ENCODE measurements around the gene RXFP2.

RXFP2 gene

GRCh38 chr13:31739226-31739625, at the start of gene RXFP2:
RXFP2 (plus strand) TSS chr13:31739526; CDS start chr13:31739613, 87 bp downstream.
- H3K4me3 ChIP-seq (replicated peaks; ENCODE audit: low read depth, low read length): no peak within 1 kb of the TSS
- no peak for DNase-seq (ENCODE audit: extremely low read depth, low read depth)
- no peak for TF ChIP-seq CTCF (IDR thresholded peaks at IDR 0.05; ENCODE audit: low read depth, low read length, missing control alignments)

- DNase-seq (ENCODE audit: extremely low read depth, low read depth): peak; percentile 5
- no peak for TF ChIP-seq CTCF (IDR thresholded peaks at IDR 0.05; ENCODE audit: low read depth, low read length, missing control alignments)
- H3K4me3 ChIP-seq (replicated peaks; ENCODE audit: low read depth, low read length): no peak overlapping the region
These were observed 42.0 kb upstream of the RXFP2 start for GRCh38 chr13:31697290-31697689.

GRCh38 chr13:31699650-31700049, 39.7 kb upstream of the RXFP2 start:
- no peak for TF ChIP-seq CTCF (IDR thresholded peaks at IDR 0.05; ENCODE audit: low read depth, low read length, missing control alignments)
- DNase-seq (ENCODE audit: extremely low read depth, low read depth): no peak
- H3K4me3 ChIP-seq (replicated peaks; ENCODE audit: low read depth, low read length): no peak overlapping the region

GRCh38 chr13:31703780-31704179, 35.5 kb upstream of the RXFP2 start:
- TF ChIP-seq CTCF (IDR thresholded peaks at IDR 0.05; ENCODE audit: low read depth, low read length, missing control alignments): no peak
- DNase-seq (ENCODE audit: extremely low read depth, low read depth): no peak
- no peak overlapping the region for H3K4me3 ChIP-seq (replicated peaks; ENCODE audit: low read depth, low read length)

GRCh38 chr13:31706105-31706504, 33.2 kb upstream of the RXFP2 start:
- TF ChIP-seq CTCF (IDR thresholded peaks at IDR 0.05; ENCODE audit: low read depth, low read length, missing control alignments): no peak
- no peak for DNase-seq (ENCODE audit: extremely low read depth, low read depth)
- no peak overlapping the region for H3K4me3 ChIP-seq (replicated peaks; ENCODE audit: low read depth, low read length)

GRCh38 chr13:31717583-31717982, 21.7 kb upstream of the RXFP2 start:
- TF ChIP-seq CTCF (IDR thresholded peaks at IDR 0.05; ENCODE audit: low read depth, low read length, missing control alignments): no peak
- H3K4me3 ChIP-seq (replicated peaks; ENCODE audit: low read depth, low read length): no peak overlapping the region
- DNase-seq (ENCODE audit: extremely low read depth, low read depth): no peak

- TF ChIP-seq CTCF (IDR thresholded peaks at IDR 0.05; ENCODE audit: low read depth, low read length, missing control alignments): no peak
- H3K4me3 ChIP-seq (replicated peaks; ENCODE audit: low read depth, low read length): no peak overlapping the region
- no peak for DNase-seq (ENCODE audit: extremely low read depth, low read depth)
These were observed 20.1 kb upstream of the RXFP2 start for GRCh38 chr13:31719214-31719613.
